Epithelial cell of proximal tubule (primary cell): ENCODE results near the gene SEMA7A. TPM values are rescaled to one million over a fixed set of nuclear protein-coding genes. Genes with fewer than 3 reads are reported as not detected.
"Not testable (repeated sequence)": the region's sequence is repeated elsewhere in the genome, so short reads cannot be mapped to it uniquely, and the experiment has no call there.

Experiments used
- DNase-seq: peaks from one replicate; pipeline ENCODE4 v3.0.0-alpha.2; 2011; ENCODE audit warnings: low read depth
- H3K4me3 ChIP-seq: 2 replicates; pipeline ENCODE4 v1.5.1; 2011; ENCODE audit warnings: low read depth, mild to moderate bottlenecking, low read length
- total RNA-seq: library from RNA; depleted of rRNA; stranded (reverse); fragments of >200 nt; gene quantifications from 2 replicates; pipeline ENCODE4 v1.2.3, GENCODE V29; 2015
- TF ChIP-seq, protein P1 (sequence below): conservative IDR thresholded peaks from 2 replicates; pipeline ENCODE4 v1.5.1; 2012; ENCODE audit warnings: low read depth, mild to moderate bottlenecking, low read length

SEMA7A gene
- total RNA-seq, 1 donor from 2014 or later = 113 TPM

DNA sequence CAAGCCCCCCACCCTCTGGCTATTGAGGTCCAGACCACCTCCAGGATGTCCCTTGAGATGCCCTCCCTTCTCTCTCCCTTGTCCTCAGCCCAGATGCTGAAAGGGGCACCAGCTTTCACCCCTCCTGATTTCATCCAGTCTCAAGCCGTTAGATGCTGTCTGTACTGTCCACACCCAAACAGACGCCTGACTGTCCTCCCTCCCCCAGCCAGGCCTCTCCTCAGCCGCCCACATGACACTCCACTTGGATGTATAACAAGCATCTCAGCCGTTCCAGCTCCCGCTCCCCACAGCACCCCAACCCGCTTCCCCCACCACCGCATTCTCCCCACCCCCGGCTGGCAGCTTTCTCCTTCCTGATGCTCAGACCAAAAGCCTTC, 41.3 kb downstream of the SEMA7A start:
- TF ChIP-seq, protein P1, sequence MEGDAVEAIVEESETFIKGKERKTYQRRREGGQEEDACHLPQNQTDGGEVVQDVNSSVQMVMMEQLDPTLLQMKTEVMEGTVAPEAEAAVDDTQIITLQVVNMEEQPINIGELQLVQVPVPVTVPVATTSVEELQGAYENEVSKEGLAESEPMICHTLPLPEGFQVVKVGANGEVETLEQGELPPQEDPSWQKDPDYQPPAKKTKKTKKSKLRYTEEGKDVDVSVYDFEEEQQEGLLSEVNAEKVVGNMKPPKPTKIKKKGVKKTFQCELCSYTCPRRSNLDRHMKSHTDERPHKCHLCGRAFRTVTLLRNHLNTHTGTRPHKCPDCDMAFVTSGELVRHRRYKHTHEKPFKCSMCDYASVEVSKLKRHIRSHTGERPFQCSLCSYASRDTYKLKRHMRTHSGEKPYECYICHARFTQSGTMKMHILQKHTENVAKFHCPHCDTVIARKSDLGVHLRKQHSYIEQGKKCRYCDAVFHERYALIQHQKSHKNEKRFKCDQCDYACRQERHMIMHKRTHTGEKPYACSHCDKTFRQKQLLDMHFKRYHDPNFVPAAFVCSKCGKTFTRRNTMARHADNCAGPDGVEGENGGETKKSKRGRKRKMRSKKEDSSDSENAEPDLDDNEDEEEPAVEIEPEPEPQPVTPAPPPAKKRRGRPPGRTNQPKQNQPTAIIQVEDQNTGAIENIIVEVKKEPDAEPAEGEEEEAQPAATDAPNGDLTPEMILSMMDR = no peak
- no peak overlapping the region for H3K4me3 ChIP-seq
- DNase-seq = no peak

DNA sequence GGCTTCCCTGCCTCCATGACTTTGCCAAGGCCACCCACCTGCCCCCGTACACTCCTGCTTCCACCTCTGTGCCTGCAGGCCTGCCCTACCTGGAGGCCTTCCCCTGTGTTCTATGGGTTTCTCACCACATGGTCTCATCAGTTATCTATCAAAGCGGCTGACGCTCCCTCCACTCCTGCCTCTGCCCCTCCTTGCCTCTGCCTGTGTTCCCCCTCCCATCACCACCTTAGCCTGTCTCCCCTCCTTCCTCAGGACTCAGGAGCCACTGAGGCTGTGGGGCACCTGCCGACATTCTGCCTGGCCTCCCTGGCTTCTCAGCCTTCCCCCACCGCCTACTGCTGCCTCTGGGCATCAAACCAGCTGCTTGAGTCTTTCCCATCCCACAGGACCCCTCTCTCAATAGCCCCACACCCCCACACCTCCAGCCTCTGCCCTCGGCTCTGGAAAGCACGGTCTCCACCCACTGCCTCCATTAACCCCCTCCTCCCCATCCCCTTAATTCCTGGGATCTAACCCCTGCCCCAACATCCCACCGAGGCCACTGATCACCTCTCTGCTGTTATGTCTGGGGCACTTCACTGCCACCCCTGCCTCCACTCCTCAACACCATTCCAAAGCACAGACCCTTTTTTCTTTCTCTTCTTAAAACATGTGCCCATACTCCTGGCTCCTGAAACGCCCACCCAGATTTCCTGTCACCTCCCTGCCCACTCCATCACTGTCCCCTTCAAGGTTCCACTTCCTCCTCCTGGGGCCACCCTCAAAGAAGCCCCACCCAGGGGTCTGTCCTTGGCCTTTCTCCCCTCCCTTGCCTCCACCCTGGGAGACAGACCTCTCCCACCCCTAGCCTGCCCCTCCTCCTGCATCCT, 41.9 kb downstream of the SEMA7A start:
- TF ChIP-seq, protein P1 = no peak
- H3K4me3 ChIP-seq = no peak overlapping the region
- no peak for DNase-seq

DNA sequence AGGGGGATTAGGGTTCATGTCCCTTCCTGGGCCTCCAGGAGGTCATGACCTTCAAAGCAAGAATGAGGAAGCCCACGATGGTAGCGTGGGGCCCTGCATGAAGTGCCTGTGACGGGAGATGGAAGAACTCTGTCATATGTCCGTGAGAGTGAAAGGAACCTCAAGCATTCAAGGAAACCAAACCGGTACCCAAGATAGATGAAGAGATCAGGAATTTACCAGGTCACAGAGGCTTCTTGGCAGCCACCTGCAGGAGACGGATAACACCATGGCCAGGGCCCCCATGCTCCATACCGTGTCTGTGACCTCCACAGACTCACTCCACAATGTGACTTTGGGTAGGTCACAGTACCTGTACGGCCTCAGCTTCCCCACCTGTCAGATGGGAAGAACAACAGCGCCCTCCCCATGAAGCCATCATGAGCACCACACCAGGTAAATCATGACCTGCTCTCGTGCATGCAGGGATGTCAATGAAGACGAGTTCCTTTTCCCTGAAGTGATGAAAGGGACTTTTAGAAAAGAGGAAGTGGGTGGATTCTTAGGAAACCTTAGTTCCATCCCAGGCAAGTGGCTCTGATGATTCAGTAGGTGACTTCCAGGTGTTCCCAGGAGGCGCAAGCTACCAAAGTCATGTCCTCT, 43.0 kb downstream of the SEMA7A start:
- no peak for DNase-seq
- H3K4me3 ChIP-seq = no peak overlapping the region
- TF ChIP-seq, protein P1 = no peak

DNA sequence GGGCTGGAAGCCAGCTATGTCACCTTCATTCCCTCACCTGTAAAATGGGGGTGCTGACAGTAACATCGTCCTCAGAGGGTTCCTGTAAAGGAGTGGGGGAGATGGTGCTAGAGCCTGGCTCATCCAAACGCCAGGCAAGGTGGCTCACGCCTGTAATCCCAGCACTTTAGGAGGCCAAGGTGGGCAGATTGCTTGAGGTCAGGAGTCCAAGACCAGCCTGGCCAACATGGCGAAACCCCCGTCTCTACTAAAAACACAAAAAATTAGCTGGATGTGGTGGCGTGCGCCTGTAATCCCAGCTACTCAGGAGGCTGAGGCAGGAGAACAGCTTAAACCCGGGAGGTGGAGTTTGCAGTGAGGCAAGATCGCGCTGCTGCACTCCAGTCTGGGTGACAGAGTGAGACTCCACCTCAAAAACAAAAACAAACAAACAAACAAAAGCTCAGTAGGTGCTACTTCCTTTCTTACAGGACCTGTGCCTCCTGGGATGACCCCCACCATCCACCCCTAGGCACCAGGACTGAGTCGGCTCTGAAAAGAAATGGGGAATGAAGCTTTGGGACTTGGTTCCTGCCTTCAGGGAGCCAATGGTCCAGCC, 43.6 kb downstream of the SEMA7A start:
- H3K4me3 ChIP-seq, DNase-seq: not testable (repeated sequence)

DNA sequence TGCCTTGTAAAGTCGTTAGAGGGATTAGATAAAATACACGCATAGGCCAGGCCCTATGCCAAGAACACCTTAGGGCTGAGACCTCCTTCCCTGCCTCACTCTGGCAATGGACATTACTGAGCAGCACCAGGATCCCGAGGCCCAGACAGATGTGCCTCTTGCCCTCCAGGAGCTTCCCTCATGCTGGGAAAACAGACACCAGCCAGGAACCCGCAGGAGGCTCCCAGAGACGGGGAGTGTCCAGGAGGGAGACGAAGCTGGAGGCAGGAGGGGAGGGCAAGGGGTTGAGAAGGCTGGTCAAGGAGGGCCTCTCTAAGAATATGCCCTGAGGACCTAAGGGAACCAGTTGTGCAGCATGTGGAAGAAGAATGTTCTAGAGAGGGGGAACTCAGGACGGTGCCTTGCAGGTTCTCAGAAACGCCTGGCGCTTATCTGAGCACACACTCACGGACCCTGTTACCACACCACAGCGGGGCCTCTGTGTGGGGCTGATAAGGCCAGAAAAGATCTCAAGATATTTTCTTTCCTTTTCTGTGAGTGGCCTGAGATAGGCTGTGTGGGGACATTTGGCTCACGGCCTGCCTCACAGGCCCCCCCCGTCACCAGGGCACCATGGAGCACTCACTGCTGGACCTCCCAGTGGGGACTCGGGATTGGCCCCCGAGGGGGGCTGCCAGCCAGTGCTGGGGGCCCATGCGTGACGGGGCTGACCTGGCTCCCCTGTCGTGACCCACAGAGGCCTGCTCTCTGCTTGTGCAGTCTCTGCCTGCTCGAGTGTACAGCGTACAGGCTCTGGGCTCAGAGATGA, 44.3 kb downstream of the SEMA7A start:
- no peak for DNase-seq
- no peak overlapping the region for H3K4me3 ChIP-seq
- TF ChIP-seq, protein P1 = no peak

DNA sequence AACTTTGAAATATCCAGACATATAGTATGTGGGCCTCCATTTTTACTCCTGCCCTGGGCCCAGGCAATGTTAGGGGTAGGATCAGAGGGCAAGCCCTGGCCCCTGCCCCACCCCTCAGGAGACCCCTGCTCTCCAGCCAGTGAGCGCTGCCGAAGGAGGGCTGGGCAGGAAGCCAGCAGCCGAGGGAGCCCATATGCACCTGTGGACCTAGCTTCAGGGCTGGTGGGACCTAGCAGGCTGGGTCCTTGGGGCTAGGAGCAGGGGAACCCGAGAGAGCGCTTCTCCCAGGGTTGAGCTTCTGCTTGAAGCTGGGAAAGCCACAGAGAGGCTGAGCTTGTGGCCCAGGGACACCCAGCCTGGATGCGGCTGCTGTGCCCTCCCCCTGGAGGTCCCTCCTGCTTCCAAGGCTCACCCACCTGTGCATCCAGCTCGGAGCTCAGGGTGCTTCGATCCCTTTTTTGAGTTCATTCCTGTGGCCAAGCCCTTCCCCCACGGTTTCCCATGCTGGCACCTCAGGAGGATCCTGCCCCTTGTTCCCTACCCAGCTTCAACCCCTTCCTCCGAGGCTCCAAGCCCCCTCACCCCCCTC, 45.3 kb downstream of the SEMA7A start:
- DNase-seq = no peak
- TF ChIP-seq, protein P1 = no peak
- no peak overlapping the region for H3K4me3 ChIP-seq
